Gastroesophageal sphincter (tissue), 3 donors: ENCODE measurements around the gene PDS5A.

ENCODE experiments used
- CTCF ChIP-seq, 4 experiments: fragments of 200-600 bp in 2 of 4; fragments of 450-650 bp in 2 of 4; sonication (generic) in 1 of 4; IDR thresholded peaks; one replicate each; pipeline ENCODE4 v1.5.1; 2017 to 2019; ENCODE audit warnings: antibody characterized with exemption in 4 of 4, mild to moderate bottlenecking in 2 of 4, moderate library complexity in 2 of 4
- EP300 ChIP-seq: sonication (generic); formaldehyde crosslinking; IDR thresholded peaks from one replicate; pipeline ENCODE4 v1.6.1; 2017; ENCODE audit warnings: antibody characterized with exemption, mild to moderate bottlenecking
- POLR2A ChIP-seq, 2 donors: fragments of 450-650 bp; IDR thresholded peaks; one replicate each; pipeline ENCODE4 v1.6.1; 2017; ENCODE audit warnings: antibody characterized with exemption in 2 of 2, mild to moderate bottlenecking in 2 of 2, moderate library complexity in 1 of 2
- POLR2AphosphoS5 ChIP-seq: sonication (generic); formaldehyde crosslinking; IDR thresholded peaks from one replicate; pipeline ENCODE4 v1.6.1; 2017; ENCODE audit warnings: antibody characterized with exemption

GRCh38 chr4:39820186-39820585 is 157.5 kb downstream of the PDS5A start:
- no peak for TF ChIP-seq POLR2AphosphoS5
- TF ChIP-seq CTCF (IDR thresholded peaks at IDR 0.05), result no peak
- no peak for TF ChIP-seq EP300
- TF ChIP-seq POLR2A (IDR thresholded peaks at IDR 0.05), result no peak
